ENCODE measurements around the gene PALD1.

- TF ChIP-seq CTCF (IDR thresholded peaks at IDR 0.05) (no peak), POLR2A (IDR thresholded peaks at IDR 0.05) (no peak)
These were observed 87.3 kb downstream of the PALD1 start for GRCh38 chr10:70565556-70566514.

Measured in right lobe of liver (tissue), 4 donors.